Stimulated activated CD4-positive, alpha-beta T cell treated with anti-CD3 and anti-CD28 coated beads, Interleukin-4, amount 100 ng/mL, for 1 hour (primary cell): ENCODE results near the gene SLC22A2.
"Not testable (repeated sequence)": the region's sequence is repeated elsewhere in the genome, so short reads cannot be mapped to it uniquely, and the experiment has no call there.

Experiments used
- DNase-seq: peaks from one replicate; pipeline ENCODE4 v3.0.0-alpha.2; 2020

SLC22A2 gene

GRCh38 chr6:160240691-160241084 is 17.9 kb downstream of the SLC22A2 start:
- DNase-seq = no peak

DNA sequence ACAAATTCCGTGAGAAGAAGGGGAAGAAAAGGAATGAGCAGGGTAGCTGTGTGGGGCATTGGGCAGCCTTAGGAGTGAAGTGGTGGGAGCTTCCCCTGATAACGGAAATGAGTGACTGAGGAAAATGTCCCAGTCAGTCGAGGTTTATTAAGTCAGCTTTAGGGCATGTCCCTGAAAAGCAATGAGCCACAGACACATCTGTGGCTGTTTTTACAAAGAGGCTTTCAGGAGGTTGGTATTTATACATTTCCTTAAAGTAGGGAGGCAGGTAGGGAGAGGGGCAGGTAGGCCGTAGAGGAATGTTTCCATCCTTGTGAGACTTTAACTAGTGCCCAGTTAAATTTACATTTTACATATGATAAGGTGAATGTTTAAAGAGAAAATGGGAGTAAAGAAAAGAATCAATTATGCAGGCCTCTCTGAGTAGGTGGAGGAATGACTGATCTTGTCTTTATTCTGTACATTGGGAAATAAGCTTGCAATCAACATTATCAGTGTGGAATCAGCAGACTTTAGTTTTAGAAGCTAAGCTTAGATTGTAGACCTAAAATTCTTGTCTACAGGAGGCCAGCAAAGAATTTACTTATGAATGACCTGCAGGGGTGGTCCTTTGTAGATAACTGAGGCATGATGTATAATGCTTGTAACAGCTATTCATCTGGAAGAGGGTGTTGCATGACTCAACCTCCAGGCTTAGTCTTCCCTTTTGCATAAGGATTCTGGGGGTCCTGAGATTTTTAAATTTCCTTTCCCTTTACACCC is 18.5 kb downstream of the SLC22A2 start:
- DNase-seq = no peak

- no peak for DNase-seq
Observed at GRCh38 chr6:160238761-160239751, 19.6 kb downstream of the SLC22A2 start.

- DNase-seq = no peak
Observed at GRCh38 chr6:160238278-160238711, 20.3 kb downstream of the SLC22A2 start.

GRCh38 chr6:160237597-160238275 is 20.9 kb downstream of the SLC22A2 start:
- not testable (repeated sequence) for DNase-seq

DNA sequence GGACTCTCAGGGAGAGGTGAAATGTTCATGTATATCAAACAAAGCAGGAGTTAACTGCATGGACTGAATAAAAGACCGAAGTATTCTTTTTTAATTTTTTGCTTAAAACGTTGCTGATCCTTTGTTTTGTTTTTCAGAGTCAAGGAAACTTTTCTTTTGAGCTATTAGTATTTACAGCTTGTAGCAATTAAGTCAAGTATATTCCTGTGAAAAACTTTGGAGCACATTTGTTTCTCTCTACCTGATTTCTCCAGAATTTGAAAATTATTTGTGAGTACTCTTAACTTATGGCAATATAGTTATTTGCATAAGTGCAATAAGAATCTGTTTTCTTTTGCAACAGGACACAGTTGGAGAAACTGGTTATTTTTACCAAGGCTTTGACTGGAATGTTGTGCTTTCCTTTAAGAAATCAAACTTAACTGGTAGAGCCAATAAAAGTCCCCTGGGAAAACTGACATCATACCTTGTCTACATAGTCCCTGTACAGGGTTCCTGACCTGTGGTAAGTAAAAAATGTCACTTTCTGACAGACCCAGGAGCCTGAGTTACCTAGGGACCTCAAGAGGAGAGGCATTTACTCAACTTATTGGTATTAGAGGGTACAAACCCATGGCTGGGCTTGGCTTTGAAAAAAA is 22.3 kb downstream of the SLC22A2 start:
- not testable (repeated sequence) for DNase-seq

- DNase-seq = not testable (repeated sequence)
Observed at GRCh38 chr6:160233950-160234640, 24.5 kb downstream of the SLC22A2 start.

GRCh38 chr6:160227769-160228161 is 30.9 kb downstream of the SLC22A2 start:
- DNase-seq = no peak

DNA sequence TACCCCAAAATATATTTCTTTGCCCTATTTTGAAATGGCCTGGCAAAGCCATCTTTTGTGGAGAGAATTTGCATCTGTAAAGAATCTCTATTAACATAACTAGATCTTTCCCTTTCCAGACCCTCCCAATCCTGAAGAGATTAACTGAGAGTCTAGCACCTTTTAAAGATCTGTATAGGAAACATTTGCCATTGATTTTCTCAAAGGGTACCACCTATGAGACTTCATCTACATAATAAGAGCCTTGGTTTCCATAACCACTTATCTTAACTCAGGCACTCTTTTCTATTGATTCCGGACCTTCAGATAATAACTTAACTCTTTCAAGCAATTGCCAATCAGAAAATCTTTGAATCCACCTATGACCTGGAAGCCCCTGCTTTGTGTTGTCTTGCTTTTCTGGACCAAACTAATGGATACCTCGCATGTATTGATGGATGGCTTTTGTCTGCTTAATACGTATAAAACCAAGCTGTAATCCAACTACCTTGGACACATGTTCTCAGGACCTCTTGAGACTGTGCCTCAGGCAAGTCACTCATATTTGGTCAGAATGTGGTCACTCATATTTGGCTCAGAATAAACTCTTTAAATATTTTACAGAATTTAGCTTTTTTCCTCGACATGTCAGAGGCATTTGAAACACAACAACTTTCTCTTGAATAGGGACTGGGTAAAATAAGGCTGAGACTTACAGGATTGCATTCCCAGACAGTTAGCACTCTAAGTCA is 31.4 kb downstream of the SLC22A2 start:
- DNase-seq = no peak

DNA sequence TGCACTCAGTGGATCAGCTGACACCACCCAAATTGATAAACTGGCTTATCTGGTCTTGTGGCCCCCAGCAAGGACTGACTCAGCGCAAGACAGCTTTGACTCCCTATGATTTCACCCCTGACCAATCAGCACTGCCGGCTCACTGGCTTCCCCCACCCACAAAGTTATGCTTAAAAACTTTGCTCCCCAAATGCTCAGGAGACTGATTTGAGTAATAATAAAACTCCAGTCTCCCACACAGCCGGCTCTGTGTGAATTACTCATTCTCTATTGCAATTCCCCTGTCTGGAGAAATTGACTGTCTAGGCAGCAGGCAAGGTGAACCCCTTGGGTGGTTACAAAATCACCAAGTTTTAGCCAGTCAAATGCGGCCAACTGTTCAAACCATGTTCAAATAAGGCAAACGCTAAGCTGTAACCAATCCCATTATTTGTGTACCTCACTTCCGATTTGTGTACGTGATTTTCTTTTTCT is 32.5 kb downstream of the SLC22A2 start:
- DNase-seq = peak; percentile 35

GRCh38 chr6:160224639-160225237 is 33.9 kb downstream of the SLC22A2 start:
- DNase-seq = no peak

GRCh38 chr6:160222491-160222890 is 36.1 kb downstream of the SLC22A2 start:
- DNase-seq = no peak

DNA sequence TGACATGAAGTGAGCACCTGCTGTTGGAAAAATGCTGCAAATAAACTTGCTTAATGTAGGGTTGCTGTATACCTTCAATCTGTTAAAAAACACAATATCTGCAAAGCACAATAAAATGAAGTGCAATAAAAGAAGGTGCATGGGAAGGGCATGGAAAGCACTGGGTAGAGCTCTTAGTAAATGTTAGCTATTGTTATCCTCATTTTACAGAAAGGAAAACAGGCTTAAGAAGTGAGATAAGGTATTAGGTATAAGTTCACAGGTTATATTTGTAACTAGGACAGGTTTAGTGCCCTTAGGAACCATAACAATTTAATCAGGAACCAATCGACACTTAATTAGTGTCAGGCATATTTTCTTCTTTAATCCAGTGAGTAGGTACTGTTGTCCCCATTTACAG is 36.7 kb downstream of the SLC22A2 start:
- no peak for DNase-seq

DNA sequence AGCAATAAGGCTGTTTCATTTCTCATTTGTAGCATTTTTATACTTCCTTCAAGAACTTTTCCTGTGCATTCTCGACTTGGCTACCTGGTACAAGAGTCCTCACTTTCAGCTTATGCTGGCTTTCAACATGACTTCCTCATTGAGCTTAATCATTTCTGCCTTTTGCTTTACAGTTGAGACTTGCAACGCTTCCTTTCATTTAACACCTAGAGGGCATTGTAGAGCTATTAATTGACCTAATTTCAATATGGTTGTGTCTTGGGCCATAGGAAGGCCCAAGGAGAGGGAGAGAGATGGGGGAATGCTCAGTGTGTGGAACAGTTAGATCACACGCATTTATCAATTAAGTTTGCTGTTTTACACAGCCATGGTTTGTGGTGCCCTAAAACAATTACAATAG is 37.2 kb downstream of the SLC22A2 start:
- DNase-seq = no peak

DNA sequence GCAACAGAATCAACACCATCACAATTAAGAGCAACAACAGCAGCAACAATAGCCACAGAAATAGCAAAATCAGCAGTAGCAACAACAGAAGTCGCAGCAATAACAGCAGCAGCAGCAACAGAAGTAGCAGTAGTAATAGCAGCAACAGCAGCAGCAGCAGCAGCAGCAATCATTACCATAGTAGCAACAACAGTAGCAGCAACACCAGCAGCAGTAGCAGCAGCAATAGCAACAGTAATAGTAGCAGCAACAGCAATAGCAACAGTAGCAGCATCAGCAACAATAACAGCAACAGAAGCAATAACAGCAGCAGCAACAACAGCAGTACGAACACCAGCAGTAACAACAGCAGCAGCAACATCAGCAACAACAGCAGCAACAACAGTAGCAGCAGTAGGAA is 39.8 kb downstream of the SLC22A2 start:
- DNase-seq = no peak

DNA sequence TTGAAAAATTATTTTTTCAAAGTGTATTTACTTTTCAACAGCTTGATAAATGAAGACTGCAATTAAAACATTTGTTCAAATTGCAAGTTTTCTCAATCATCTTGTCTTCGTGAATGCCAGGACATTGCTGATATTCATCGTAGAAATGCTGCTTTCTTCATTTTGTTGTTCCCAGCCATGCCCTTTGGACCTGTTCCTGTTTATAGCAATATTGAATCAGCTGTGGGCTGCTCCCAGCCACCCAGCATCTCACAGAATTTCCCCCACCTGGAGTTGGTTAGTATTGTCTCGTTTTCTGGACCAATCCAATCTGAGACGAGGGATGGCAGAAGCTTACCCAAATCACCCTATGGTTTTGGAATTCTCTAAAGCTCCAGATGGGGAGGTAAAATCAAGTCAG is 40.8 kb downstream of the SLC22A2 start:
- no peak for DNase-seq

DNA sequence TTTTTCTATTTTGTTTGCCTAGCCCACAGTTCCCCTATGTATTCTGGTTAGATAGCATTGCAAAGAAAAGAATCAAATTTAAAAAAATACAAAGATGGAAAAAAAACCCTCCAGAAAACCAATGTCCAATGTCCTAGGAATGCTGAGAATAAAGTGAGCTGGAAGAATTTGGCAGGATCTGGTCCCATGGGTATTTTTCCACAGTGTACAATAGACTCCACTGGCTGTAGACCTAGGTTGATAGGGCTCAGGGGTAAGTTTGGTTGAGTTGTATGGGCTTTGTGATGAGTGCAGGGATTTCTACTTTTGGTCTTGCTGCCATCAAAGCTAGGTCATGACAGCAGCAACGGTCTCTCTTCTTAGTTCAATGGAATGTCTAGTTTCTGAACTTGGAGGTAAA is 41.5 kb downstream of the SLC22A2 start:
- no peak for DNase-seq

DNA sequence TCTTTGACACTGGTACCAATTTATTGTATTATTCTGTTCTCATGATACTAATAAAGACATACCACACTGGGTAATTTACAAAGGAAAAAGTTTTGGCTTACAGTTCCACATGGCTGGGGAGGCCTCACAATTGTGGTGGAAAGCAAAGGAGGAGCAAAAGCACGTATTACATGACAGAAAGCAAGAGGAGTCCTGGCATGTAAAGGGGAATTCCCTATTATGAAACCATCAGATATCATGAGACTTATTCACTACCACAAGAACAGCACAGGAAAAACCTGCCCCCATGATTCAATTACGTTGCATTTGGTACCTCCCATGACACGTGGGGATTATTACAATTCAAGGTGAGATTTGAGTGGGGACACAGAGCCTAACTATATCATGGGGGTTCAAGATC is 43.4 kb downstream of the SLC22A2 start:
- DNase-seq = no peak

DNA sequence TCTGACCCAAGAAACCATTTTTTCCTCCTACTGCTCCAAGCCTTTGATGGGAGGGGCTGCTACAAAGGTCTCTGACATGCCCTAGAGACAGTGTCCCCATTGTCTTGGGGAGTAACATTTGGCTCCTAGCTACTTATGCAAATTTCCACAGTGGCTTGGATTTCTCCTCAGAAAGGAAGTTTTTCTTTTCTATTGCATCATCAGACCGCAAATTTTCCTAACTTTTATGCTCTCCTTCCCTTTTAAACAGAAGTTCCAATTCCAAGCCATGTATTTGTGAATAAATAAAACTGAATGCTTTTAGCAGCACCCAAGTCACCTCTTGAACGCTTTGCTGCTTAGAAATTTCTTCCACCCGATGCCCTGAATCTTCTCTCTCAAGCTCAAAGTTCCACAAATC is 51.0 kb downstream of the SLC22A2 start:
- DNase-seq = no peak

DNA sequence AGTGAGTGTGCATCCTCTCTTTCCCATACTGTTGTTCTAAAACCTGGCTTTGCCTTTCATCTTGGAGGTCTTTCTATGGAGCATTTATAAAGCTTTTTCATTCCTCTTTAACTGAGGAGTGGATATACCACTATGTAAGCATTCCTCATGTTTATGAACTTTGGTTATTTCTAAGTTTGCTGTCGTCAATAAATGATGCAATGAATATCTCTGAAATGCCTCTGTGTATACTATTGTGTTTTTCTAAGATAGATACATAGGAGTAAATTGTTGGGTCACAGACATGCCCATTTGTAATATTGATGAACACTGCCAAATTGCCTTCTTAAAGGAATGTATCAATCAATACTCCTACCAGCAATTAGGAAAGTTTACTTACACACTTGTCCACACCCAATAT is 53.9 kb downstream of the SLC22A2 start:
- no peak for DNase-seq

GRCh38 chr6:160203953-160204352 is 54.7 kb downstream of the SLC22A2 start:
- no peak for DNase-seq
